H54 (cell line): Measurements from ENCODE around the gene POLK.
"Not testable (repeated sequence)": the region's sequence is repeated elsewhere in the genome, so short reads cannot be mapped to it uniquely, and the experiment has no call there.

Experiments used
- DNase-seq: peaks from one replicate; pipeline ENCODE4 v3.0.0; 2011; ENCODE audit warnings: low spot score, mixed read lengths; ENCODE audit not compliant: insufficient read length
- FAIRE-seq: peaks from 3 replicates; lab custom pipeline; 2011; peaks lifted over from hg19 to GRCh38; lab: Jason Lieb, UNC
- POLR2A ChIP-seq: IDR thresholded peaks from 2 replicates; pipeline ENCODE4 v1.6.1; 2011; ENCODE audit warnings: low read depth, mild to moderate bottlenecking, low read length

POLK gene

DNA sequence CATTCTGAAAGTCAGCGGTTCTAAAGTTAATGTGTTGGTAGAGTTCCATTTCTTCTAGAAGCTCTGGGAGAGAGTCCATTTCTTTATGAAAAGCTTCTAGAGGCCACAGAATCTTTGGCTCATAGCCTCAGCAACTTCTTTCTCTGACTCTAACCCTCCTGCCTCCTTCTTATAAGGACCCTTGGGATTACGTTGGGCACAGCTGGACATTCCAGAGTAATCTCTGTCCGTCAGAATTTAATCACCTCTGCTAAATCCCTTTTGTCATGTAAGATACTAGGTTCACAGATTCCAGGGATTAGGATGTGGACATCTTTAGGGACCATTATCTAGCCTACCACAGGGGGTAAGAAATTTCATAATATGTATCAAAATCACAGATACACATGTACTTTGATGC, 77.0 kb downstream of the POLK start:
- no peak for TF ChIP-seq POLR2A
- no peak for DNase-seq
- no peak for FAIRE-seq

- no peak for DNase-seq
- peak; percentile 77 for FAIRE-seq
- TF ChIP-seq POLR2A = no peak
These were observed 88.8 kb downstream of the POLK start for GRCh38 chr5:75600535-75600934.

- TF ChIP-seq POLR2A = no peak
- DNase-seq (no peak), FAIRE-seq (no peak)
These were observed 89.9 kb downstream of the POLK start for GRCh38 chr5:75601567-75601966.

- peak; percentile 98 for FAIRE-seq
- TF ChIP-seq POLR2A = no peak
- DNase-seq = peak; percentile 50
These were observed 90.3 kb downstream of the POLK start for GRCh38 chr5:75601996-75602395.

GRCh38 chr5:75603371-75603770, 91.7 kb downstream of the POLK start:
- no peak for DNase-seq
- no peak for FAIRE-seq
- no peak for TF ChIP-seq POLR2A

DNA sequence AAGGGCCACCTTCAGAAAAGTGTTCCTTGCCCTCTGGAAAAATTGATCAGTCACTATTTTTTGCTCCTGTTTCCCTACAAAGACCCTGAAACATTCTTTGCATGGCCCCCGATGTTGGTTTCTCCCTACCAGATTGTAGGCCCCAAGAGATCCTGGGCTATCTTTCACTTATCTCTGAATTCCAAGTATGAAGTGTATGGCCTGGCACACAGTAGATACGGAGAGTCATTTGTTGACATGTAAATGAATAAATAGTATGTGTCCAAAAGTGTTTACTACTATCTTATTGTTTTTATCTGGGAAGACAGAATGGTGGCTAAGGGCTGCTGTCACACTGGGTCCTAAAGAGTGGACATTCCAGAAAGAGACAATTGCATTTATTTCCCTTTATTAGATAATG, 92.1 kb downstream of the POLK start:
- FAIRE-seq (no peak), DNase-seq (no peak)
- no peak for TF ChIP-seq POLR2A

- not testable (repeated sequence) for FAIRE-seq, DNase-seq
These were observed 95.7 kb downstream of the POLK start for GRCh38 chr5:75607341-75607740.

DNA sequence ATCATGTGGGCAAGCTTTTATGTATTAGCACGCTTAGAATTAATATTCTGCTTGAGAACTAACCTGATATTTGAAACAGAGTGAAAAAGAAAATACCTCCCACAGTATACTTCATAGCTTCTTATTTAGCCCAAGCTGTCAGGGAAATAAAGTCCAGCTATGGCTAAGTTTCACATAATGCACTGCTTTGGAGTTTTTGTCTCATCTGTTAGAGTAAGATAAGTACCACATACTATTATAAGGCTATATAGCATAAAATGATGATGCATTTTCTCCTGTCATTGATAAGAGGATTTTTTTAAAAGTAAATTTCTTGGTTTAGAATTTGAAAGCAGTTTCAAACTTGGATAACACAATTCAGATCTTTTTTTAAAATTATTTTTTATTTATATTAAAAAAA, 97.2 kb downstream of the POLK start:
- no peak for FAIRE-seq
- no peak for TF ChIP-seq POLR2A
- no peak for DNase-seq

DNA sequence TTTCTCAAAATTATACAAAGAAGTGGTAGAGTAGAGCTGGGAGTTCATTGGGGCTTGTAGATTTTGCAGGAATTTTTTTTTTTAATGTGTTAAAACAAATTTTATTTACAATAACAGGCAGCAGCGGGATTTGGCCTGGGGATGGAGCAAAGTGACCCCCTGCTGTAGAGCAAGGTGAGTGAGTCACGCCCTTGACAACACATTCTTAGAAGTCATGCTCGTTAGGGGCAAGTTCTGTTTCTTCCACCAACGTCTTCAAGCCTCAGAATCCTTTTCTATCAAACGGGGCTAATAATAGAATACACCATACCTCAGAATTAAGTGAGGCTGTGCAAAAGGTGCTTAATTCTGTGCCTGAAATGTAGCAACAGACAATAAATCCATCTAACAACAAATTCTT, 98.5 kb downstream of the POLK start:
- no peak for TF ChIP-seq POLR2A
- DNase-seq (no peak), FAIRE-seq (no peak)

- not testable (repeated sequence) for FAIRE-seq, DNase-seq
These were observed 99.2 kb downstream of the POLK start for GRCh38 chr5:75610859-75611310.

DNA sequence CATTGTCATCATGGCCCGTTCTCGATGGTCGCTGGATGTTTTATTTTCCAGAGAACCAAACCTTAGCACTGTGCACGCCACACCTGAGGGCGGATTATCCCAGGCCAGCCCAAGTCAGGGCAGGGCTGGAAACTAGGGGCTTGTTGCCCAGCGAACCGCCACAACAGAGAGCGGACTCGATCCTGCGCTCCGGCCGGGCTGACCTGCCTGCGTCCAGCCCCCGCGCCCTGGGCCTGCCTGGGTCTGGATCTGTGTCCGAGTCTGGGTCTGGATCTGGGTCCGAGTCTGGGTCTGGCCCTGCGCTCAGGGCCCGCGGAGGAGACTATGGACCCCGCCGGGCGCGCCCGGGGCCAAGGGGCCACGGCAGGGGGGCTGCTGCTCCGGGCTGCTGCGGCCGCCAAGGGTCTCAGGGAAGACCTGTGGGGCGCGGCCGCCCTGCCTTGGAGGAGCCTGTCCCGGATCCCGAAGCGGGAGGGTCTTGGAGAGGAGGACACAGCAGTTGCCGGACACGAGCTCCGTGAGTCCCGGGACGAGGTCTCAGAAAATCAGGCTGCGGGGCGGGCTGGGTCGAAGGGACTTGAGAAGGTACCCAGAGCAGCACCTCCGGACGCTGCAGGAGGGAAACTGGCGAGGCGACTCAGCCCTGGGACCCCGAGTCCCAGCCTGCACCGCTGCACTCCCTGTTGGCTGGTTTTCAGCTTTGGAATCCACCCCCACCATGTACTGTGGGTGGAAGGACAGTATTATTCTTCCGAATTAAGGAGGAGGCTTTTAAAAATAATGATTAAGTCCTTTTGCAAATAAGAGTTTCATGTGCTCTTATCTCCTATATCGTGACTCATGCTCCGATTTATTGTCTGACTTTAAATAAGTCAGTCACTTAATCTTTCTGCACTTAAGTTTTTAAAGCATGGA, 99.9 kb downstream of the POLK start, which contains the start of gene ANKDD1B:
TSS of gene ANKDD1B (plus strand) at position 143 of the 915 bp plus-strand sequence. CDS start at position 325, 182 bp downstream.
- no peak for TF ChIP-seq POLR2A
- no peak for DNase-seq
- FAIRE-seq = no peak

DNA sequence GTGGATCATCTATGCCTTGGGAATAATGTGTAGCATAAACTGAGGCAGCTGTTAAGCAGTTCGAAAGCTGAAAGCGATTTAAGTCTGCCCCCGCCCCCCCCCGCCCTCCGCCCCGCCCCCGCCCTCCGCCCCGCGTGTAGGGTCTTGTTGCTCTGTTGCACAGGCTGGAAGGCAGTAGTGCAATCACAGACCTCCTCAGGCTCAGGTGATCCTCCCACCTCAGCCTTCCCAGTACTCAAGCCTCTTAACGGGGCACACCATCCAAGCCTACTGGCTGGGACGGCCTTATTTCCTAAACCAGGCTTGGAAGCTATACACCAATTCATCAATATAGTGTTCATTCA, 100.5 kb downstream of the POLK start:
- no peak for DNase-seq
- no peak for TF ChIP-seq POLR2A
- no peak for FAIRE-seq

DNA sequence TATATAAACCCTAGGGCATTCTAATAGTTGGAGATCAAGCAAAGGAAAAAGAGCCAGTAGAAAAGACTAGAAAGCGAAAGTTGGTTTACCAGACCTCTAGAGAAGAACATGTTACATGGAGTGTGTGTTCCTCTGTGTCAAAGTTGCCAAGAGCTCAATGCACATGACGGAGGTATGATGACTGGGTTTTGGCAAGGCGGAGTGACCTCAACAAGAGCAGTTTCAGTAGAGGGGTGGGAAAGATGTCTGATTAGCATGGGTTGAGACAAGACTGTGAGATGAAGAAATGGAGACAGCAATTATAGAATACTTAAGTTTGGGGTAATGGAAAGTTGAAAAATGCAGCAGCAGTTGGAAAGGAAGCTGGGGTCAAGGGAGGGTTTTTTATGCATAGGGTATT, 101.2 kb downstream of the POLK start:
- TF ChIP-seq POLR2A = no peak
- DNase-seq = no peak
- FAIRE-seq = no peak

DNA sequence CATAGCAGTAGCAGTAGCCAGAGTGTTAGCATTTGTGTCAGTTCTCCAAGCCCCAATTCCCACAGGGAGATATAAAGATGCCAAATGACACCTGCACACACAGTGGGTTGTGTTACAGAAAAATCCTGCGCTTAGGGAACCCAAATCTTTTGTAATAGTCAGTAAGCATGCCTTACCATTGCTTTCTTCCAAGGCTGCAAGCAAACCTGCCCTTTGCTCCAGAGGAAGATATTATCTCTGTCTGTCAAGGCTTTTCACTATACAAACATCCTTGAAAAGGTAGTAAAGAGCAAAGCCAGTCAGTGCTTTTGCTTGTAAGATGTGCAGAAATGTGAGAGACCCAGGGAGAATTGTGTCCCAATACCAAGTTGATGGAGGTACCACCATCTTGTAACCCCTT, 102.5 kb downstream of the POLK start:
- no peak for DNase-seq
- no peak for TF ChIP-seq POLR2A
- FAIRE-seq = no peak

DNA sequence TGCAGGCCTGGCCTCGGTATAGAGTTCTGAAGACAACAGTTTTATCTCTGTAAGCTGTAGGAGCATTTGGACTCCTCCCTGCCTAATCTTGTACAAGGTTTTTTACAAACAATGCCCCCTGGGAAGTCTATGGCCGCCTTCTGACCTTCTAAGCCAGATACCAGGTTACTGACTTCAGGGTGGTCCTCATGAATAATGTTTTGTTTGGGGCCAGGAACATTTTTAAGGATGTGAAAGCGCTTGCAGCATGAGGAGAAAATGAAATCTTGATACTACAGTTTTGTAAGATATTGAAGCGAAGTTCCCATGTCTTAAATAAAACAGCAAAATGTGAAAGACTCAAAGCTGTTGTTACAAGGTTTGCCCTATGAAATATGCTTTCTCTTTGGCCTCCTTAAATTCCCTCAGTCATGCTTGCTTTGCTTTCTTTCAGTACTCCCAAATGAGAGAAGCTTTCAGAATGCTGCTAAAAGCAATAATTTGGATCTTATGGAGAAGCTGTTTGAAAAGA, 104.7 kb downstream of the POLK start:
- no peak for FAIRE-seq

More for the DNA sequence above, 104.7 kb downstream of the POLK start:
- no peak for TF ChIP-seq POLR2A
- no peak for DNase-seq
